Measurements from ENCODE around the gene OSBPL3.

The OSBPL3 gene

DNA sequence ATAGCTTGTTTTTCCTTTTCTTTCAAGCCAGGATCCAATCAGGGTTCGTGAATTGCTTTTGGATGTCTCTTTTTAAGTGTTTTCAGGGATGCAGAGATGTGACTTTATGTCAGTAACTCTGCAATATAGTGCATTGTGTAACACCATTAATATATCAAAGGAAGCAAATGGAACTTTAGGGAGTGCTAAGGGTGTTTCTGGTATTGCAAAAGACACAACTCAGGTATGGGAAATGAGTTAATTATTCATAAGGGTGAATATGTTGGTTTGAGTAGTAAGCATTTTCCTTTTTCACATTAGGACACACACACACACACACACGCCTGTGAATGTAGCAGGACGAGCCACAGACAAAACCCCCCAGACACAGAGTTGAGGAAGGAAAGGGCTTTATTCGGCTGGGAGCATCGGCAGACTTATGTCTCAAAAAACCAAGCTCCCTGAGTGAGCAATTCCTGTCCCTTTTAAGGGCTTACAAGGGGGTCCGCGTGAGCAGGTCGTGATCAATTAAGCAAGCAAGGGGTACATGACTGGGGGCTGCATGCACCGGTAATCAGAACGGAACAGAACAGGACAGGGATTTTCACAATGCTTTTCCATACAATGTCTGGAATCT is 190.9 kb downstream of the OSBPL3 start:
- DNase-seq: no peak

DNA sequence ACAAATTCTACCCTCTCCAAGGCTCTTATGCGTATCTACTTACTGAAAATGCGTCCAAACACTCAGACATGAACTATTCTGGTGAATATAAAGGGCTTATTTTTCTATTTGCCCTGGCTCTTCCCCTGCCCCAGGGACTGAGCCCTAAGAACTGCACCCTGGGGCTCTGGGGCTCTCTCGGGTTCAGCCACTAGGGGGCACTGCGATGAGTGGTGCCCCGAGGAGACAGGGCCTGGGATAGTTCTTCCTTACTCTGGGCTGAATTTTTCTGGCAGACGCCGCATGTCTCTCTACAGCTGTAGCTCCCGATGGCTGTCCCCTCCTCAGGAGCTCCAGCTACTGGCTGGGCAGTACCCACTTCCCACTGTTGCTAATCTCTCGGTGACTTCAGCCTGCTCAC is 191.9 kb downstream of the OSBPL3 start:
- DNase-seq: no peak

DNA sequence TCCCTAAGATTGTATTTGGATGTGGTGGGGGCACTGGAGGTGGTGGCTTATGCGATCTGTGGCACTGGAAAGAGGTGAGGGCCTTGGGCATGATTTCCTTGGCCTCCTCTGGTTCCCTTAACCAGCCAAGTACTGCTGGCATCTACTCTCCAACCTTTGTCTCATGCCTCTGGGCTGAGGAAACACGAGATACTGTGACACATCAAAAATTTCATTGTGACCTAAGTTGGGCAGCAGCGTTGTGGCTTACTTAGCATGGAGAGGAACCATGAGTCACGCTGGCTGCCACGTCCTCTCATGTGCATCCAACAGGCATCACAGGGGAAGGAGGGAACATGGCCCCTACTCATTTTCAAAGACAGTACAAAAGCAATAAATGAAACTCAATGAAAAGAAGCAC is 193.0 kb downstream of the OSBPL3 start:
- no peak for DNase-seq

DNA sequence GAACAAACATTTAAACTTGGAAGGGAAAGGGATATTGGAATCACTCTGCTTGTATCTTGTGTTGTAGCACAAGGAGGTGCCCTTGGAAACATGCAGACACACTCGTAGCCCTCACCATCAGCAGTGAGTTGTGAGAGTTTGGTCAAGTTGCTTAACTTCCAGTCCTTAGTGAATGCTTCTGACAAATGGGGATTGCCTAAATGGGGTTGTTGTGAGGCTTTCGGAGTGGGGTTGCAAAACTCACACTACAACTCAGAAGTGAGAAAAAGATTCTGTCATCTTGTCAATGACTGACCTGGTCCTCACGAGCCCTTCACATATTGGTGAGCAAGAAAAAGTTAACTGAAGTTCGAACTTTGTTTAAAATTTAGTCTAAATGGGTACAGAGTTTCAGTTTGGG is 193.7 kb downstream of the OSBPL3 start:
- no peak for DNase-seq

DNA sequence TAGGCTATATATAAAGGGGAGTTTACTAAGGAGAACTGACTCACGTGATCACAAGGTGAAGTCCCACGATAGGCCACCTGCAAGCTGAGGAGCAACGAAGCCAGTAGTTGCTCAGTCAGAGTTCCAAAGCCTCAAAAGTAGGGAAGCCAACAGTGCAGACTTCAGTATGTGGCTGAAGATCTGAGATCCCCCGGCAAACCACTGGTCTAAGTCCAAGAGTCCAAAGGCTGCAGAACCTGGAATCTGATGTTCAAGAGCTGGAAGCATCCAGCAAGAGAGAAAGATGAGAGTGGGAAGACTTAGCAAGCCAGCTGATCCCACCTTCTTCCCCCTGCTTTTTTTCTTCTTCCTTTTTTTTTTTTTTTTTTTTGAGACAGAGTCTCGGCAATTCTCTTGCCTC is 195.7 kb downstream of the OSBPL3 start:
- no peak for DNase-seq

DNA sequence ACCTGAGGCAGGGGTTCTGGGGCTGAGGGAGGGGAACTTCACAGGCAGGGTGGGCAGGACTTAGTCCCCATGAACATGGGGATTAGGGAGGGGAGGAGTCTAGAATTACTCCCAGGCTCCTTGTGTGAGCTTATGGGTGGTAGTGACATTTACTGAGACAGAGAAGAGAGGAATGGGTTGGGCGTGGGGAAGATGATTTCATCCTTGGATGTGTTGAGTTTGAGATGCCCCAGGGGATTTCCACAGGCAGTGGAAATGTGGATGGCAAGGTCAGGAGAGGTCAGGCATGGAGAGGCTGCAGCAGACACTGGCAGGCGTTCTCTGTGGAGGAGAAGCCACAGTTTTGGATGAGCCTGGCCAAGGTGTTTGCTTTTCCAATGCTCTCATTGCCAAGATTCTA is 196.3 kb downstream of the OSBPL3 start:
- no peak for DNase-seq

DNA sequence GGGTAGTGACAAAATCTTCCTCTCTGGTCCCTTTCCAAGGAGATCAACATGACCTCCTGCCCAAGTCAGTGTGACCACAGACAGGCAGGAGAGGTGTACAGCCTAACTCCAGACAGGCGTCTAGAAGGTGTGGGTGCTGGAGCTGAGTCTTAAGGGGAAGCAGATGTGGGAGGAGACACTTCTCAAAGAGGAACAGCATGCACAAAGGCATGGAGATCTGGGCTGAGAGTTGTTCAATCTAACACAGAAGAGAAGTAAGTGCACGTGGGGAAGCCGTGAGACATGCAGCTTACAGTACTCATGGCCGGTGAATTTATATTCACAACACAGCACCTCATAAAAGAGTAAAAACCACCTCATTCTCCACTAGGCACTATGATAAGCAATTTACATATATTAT is 198.9 kb downstream of the OSBPL3 start:
- no peak for DNase-seq

DNA sequence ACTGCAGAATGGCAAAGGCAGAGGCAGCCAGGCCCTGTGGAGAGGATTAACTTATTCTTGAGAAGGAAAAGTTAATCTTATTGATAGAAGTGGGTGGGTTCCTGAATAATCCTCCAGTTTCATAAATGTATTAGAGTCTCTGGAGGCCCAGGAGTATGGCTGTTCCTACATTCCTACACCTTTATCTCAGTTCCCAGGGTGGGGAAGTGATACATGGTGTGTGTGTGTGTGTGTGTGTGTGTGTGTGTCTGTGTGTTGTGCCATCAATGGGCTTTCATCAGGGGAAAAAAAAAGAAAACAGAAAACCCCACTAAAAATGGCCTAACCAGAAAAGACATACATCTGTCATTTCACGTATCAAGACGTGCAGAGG is 200.7 kb downstream of the OSBPL3 start:
- DNase-seq: no peak

DNA sequence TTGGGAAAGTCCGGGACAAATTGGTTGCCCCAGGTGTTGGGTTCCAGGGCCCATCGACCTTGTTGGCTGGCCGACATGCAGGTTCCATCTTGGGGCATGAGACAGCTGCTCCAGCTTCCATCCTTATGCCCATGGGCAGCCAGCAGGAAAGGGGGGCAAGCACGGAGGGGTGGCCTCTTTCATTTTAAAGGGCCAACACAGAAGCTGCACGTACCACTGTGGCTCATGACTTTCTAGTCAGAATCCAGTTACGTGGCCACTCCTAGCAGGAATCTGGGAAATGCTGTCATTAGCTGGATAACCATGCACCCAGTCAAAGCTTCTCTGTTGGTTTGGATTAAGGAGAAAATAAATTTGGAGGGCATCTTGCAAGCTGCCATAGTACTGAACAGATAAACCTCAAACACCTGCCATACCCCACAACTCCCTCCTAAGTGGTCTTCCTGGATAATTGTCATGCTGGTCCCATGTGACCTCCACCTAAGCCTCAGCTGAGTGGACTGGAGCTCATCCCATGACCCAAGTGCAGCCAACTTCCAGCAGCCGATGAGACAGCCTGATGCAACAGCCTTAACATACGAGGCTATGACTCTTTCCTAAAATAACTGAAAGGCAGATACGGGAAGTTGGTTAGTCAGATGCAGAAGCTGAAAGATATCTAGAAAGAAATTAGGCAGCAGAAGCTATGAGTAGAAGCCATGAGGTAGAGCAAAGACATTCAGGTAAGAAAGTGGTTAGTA is 201.3 kb downstream of the OSBPL3 start:
- no peak for DNase-seq

DNA sequence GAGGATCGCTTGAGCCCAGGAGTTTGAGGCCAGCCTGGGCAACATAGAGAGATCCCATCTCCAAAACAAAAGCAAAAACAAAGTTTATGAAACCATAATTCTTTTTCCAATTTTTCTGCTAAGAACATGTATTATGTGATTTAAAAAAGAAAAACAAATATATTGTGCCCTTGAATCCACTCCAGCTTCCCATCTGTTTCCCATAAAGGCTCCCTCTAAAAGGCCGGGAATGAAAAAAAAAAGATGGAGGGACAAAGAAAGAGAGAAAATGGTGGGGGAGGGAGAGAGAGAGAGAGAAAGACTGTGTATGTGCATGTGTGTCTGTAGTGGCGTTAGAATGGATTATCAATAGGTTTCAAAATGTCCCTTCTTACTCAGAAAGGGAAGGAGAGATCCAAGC is 202.2 kb downstream of the OSBPL3 start:
- DNase-seq: no peak

DNA sequence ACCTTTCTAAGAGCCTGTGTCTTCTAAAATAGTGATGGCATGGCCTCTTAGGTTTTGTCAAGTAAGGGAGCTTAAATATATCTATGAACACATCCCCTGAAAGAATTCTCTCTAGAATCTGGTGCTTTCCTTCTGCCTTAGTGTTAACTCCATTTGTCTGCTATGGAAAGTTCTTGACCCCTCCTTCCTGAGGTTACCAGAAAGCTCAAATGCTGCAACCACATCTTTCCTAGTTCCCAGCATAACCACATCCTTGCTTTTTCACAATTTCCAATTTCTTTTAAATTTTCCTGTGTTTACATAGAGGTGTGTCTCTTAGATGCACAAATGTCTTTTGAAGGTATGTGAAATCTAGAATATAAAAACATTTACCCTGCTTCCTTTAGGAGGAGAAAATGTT is 206.3 kb downstream of the OSBPL3 start:
- DNase-seq: no peak

DNA sequence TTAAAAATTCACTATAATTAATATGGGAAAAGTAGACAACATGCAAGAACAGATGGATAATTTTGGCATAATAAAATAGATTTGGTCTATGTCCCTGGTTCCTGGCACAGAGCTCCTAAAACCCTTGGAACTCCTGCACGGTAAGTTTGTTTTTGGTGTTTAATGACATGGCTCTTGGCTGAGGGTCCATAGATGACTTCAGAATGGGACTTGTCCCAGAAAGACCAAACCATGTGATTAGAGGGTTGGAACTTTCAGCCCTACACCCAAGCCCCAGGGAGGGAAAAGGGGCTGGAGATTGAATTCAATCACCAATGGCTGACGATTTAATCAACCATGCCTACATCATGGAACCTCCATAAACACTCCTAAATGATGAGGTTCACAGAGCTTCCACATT is 210.1 kb downstream of the OSBPL3 start:
- no peak for DNase-seq

DNA sequence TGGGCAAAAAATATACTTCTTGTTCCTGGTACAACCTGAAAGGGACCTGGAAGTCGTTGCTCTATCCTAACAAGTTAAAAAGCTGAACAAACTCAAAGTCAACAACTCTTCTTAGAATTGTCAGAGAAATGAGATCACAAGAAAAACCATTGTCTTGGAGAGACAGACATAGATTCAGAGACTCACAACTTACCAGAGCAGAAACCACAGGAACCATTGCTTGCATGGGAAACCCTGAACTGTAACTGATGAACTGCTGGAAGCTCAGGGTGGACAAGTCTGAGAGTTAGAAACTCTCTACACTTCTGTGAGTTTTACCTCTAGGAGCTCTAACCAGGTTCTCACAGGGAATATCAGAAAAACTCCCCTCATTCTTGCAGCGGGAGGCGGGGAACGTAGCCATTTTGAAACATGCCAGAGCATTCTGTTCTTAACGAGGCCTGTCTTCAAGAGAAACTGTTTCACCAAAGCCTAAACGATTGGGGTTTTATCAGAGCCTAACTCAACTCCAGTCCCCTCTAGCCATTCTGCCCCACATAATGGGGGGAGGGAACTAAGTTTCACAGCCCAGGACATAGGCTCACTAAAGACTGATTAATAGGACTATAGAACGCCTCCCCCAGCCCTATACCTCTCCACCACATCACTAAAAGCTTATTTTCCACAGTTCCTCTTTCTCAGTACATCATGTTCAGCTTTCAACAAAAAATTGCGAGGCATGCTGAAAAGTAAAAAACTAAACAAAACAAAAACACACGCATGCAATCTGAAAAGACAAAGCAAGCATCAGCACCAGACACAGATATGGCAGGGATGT is 210.8 kb downstream of the OSBPL3 start:
- DNase-seq: no peak

DNA sequence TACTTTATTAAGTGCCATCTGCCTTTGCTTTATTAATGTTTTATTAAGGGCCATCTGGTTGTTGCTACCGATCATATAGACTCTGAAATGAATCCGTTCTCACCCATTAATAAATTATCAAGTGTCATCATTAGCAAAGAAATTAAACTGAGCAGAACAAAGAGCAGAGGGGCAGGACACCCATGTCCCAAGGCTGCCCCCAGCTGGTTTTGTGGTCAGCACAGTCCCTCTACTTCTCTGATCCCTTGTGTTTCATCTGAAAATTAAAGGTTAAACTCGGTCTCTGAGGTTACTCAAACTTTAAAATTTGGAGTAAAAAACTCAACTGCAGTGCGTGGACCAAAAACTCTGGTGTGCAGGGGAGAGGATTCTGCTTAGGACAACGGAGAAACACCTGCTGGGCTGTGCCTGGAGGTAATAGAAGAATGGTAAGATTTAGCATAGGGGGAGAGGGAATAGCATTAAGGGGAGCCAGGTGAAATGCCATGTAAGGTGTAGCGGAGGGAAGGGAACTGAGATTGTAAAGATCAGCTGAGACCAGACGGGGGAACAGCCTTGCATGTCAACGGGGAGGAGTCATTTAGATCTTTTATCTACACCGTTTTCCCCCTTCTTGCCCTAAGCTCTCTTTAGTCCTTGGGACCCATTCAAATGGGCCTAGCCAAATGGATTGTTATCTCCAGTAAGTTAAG is 212.0 kb downstream of the OSBPL3 start:
- DNase-seq: no peak

DNA sequence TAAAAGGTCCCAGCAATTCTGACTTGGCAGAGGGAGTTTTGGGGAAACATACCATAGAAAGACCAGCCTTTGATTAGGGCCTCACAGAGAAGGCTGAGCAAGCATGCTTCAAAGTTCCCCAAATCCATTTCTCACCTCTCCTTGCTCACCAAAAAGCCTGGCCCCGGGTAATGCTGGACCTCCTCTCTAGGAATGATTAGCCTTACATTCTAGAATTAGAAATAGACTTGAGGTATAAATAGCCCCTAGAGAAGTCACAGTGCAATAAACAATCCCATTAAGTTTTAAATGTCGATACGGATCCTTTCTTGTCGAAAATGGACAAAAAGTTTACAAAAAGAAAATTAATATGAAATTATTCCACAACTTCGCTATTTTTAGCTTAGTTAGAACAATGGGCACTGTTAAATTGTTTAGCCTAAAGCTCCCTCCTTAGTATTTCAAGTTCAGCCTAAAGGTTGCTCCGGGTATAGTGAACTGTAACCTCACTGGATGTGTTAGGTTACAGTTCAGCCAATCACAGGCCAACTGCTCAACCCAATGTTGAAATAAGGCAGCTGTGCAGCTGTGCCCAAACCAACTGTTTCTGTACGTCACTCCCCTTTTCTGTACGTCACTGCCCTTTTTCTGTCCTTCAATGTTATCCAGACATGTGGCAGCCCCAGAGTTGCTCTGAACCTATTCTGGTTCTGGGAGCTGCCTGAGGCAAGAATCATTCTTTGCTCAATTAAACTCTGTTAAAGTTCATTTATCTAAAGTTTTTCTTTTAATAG is 214.8 kb downstream of the OSBPL3 start:
- DNase-seq: no peak

DNA sequence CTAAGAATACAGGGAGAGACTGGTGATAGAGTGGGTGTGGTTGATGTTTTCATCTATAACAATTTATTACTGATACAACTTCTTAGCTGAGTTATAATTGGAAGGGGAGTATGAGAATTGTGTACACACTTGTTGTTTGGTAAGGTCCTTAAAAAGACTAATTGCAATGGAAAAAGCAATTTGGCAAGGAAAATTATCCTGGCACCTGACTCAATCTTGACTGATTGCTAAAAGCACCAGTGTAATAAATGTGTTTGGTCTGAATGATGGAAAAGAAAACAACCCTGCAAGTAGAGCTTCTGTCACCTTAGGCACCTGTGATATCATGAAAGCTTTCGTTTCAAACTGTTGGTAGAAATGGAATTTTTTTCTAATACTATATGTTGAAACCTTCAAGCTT is 216.0 kb downstream of the OSBPL3 start:
- DNase-seq: no peak

DNA sequence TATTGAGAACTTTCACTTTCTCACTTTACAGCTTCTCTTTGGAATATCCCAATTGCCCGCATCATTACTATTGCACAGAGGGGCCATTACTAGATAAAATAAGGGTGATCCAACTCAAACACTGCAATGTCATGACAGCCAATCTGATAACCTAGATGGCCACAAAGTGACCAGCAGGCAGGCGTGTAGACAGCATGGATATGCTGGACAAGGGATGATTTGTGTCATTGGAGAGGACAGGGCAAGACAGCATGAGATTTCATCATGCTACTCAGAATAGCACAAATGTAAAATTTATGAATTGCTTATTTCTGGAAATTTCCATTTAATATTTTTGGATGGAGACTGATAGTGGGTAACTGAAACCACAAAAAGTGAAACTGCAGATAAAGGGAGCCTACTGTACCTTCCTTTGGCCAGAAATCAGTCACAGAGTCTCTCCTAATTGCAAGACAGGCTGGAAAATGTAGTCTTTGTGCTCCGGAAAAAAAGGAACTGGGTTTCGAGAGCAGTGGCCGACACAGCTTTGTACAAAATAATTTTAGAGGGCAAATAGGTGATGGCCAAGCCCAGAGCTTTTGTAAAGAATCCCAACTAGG is 216.6 kb downstream of the OSBPL3 start:
- no peak for DNase-seq

DNA sequence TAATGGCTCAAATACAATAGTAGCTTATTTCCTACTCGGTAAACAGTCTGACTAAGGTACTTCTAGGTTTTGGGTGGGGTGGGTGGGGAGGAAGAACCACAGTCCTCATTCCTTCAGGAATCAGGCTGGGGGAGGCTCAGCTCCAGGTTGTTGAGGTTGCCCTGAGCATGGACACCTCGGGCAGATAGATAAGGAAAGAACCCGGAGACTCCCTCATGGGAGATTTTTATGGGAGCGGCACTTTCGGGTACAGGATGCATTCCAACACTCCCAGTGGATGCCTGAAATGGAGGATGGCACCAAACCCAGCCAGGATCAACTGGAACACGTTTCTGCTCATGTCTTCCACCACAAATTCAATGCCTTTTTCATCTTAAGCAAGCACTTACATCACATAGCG is 217.2 kb downstream of the OSBPL3 start:
- DNase-seq: no peak

DNA sequence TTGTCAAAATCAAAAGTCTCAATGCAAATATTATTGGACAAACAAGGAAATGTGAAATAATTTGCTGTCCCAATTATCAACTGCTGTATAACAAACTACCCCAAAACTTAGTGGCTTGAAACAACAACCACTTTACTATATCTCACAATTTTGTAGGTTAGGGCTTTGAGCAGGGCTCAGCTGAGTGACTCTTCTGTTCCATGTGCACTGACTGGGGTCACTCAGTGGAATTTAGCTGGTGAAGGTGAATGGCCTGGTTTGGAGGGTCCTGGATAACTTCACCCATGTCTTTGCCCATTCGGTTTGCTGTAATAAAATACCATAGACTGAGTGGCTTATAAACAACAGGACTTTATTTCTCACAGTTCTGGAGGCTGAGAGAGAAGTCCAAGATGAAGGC is 219.0 kb downstream of the OSBPL3 start:
- no peak for DNase-seq

DNA sequence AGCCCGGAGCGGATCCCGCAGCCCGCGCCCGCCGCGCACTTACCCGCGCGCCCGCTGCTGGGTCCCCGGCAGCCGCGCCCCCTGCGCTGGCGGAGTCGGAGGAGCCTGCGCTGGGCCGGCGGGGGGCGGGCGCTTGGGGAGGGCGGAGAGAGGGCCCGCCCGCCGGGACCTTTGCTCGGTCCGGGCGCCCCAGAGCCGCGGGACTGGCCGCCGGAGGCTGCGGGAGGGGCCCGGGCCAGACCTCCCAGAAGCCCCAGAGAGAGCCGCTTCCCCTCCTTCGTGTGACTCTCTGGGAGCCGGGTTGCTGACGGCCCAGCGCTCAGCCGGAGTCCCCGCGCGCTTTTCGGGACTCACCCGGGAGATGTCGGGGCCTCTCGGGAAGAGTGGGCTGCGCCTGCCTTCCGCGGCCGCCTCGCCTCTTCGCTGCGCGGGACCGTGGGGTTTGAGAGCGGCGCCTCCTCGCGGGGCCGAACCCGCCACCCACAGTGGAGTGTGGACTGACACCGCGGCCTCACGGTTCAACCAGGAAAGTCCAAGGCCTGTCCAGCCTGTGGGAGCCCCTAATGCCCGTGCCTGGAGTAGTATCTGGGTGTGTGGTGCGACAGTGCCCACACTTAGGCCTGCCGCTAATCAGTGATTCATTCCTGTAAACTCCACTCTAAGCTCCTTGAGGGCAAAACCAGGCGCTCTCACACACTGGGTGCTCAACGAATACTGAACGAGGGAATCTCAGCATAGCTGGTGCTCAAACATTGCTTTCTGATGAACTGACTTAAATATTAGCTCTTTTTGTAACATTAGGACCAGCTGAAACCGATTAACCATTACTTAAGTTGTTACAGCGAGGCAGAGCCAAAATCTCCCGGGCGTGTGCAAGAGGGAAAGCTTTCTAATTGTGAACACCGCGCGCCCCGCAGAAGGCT is 222.4 kb downstream of the OSBPL3 start, which contains the start of gene GSDME:
Gene GSDME (minus strand): TSS at position 112 of the 923 bp plus-strand sequence. CDS start 7,690 bp downstream, outside the sequence.
- peak; percentile 87 for DNase-seq

Data from retina (tissue), 1 donor.